ENCODE results near the gene FAM53A. TPM values are rescaled to one million over a fixed set of nuclear protein-coding genes. Genes with fewer than 3 reads are reported as not detected.

The FAM53A gene
- total and polyA plus RNA-seq, 2 of the 13 experiments (the other 11 are each of a cell fraction or from before 2014, with no cell fraction given) = 0.48 to 1.1 TPM

- no peak for TF ChIP-seq FLYWCH1 (CRISPR knock-in tag; IDR thresholded peaks at IDR 0.05)
- 0 out of 2 replicates have a peak, but pooled peaks have one; percentile 13 for TF ChIP-seq MNT (IDR thresholded peaks at IDR 0.05)
- TF ChIP-seq ZSCAN9 (CRISPR knock-in tag; IDR thresholded peaks at IDR 0.05; ENCODE audit: borderline replicate concordance) = 0 out of 2 replicates have a peak, but pooled peaks have one; percentile 27
- peak; percentile 82; the same call in 1 of the 2 replicates for TF ChIP-seq FOXM1 (CRISPR knock-in tag; IDR thresholded peaks at IDR 0.05)
- TF ChIP-seq ZEB1 (IDR thresholded peaks at IDR 0.05; ENCODE audit: insufficient replicate concordance, low read depth) = peak; percentile 98
- peak; percentile 40; the same call in 1 of the 2 replicates for TF ChIP-seq TAF1 (CRISPR knock-in tag; IDR thresholded peaks at IDR 0.05)
- peak; percentile 45; the same call in 1 of the 2 replicates for TF ChIP-seq ZBTB2 (CRISPR knock-in tag; IDR thresholded peaks at IDR 0.05; ENCODE audit: low read depth)
- TF ChIP-seq NFRKB (IDR thresholded peaks at IDR 0.05) = no peak
- 0 out of 2 replicates have a peak, but pooled peaks have one; percentile 2 for TF ChIP-seq ZNF446 (CRISPR knock-in tag; IDR thresholded peaks at IDR 0.05)
- peak; percentile 74 for TF ChIP-seq HOXA3 (CRISPR knock-in tag; IDR thresholded peaks at IDR 0.05)
- no peak for TF ChIP-seq BCLAF1 (IDR thresholded peaks at IDR 0.05)
- TF ChIP-seq ZNF75D (CRISPR knock-in tag; IDR thresholded peaks at IDR 0.05; ENCODE audit: borderline replicate concordance) = no peak
- no peak for TF ChIP-seq ZNF232 (CRISPR knock-in tag; IDR thresholded peaks at IDR 0.05; ENCODE audit: borderline replicate concordance)
- TF ChIP-seq THAP11 (CRISPR knock-in tag; IDR thresholded peaks at IDR 0.05) = peak; percentile 92
- no peak for TF ChIP-seq TBP (CRISPR knock-in tag; IDR thresholded peaks at IDR 0.05)
- TF ChIP-seq RARA (CRISPR knock-in tag; IDR thresholded peaks at IDR 0.05) = 0 out of 2 replicates have a peak, but pooled peaks have one; percentile 2
- TF ChIP-seq UBTF (CRISPR knock-in tag; IDR thresholded peaks at IDR 0.05) = peak; percentile 36; the same call in 1 of the 2 replicates
- TF ChIP-seq HNRNPK (IDR thresholded peaks at IDR 0.05; ENCODE audit: low read depth, low read length, poor library complexity, severe bottlenecking) = peak; percentile 86
- TF ChIP-seq LCORL (IDR thresholded peaks at IDR 0.05) = no peak
- TF ChIP-seq LCORL (CRISPR knock-in tag; IDR thresholded peaks at IDR 0.05) = peak; percentile 64
- TF ChIP-seq ZNF282 (IDR thresholded peaks at IDR 0.05; ENCODE audit: partially characterized antibody) = no peak
- TF ChIP-seq ZFP1 (CRISPR knock-in tag; IDR thresholded peaks at IDR 0.05) = 0 out of 2 replicates have a peak, but pooled peaks have one; percentile 17
- TF ChIP-seq GABPB1 (CRISPR knock-in tag; IDR thresholded peaks at IDR 0.05) = peak; percentile 91
- peak; percentile 71; the same call in 2 of the 3 replicates for TF ChIP-seq MXI1 (IDR thresholded peaks at IDR 0.05; ENCODE audit: borderline replicate concordance, low read depth, low read length)
These were observed 37.0 kb upstream of the FAM53A start, which contains the start of the genes TACC3 and TMEM129 (continued) for GRCh38 chr4:1721003-1721665.

Data from HepG2 (cell line).